ENCODE data around the gene APOO. TPM values are rescaled to one million over a fixed set of nuclear protein-coding genes. Genes with fewer than 3 reads are reported as not detected.

Gene APOO
- total RNA-seq, 1 donor from 2014 or later = 81.0 TPM

- H3K9me3 Mint-ChIP-seq = peaks cover 13% of the 10 kb centered on the region
- Histone ChIP-seq H3K9me3 (ENCODE audit: low read depth) (no peaks in the 10 kb centered on the region), H3K4me1 (peaks cover 4% of the 10 kb centered on the region), H2AFZ (replicated peaks) (no peak overlapping the region), H3K4me2 (no peak overlapping the region), H3K9ac (no peak overlapping the region), H3K27me3 (no peaks in the 10 kb centered on the region), H3K27ac (no peak overlapping the region), H3K4me3 (no peak overlapping the region), H4K20me1 (ENCODE audit: low read depth) (no peaks in the 10 kb centered on the region), H3F3A (ENCODE audit: low read depth) (peaks cover 4% of the 10 kb centered on the region), H3K36me3 (no peaks in the 10 kb centered on the region), H3K79me2 (ENCODE audit: low read depth) (peaks cover 5% of the 10 kb centered on the region)
- H3K4me1 Mint-ChIP-seq = peaks cover 4% of the 10 kb centered on the region
- H3K27ac Mint-ChIP-seq = no peak overlapping the region
- H3K27me3 Mint-ChIP-seq (ENCODE audit: insufficient read depth, low read depth) = peaks cover 3% of the 10 kb centered on the region
- H3K4me3 Mint-ChIP-seq = no peak overlapping the region
- TF ChIP-seq EZH2phosphoT487 (IDR thresholded peaks at IDR 0.05) = no peak
- no peak for TF ChIP-seq CTCF (IDR thresholded peaks at IDR 0.05)
- DNase-seq (ENCODE audit: low spot score) = no peak
- peaks cover 30% of the 10 kb centered on the region for H3K36me3 Mint-ChIP-seq
These were observed 16.8 kb downstream of the APOO start for GRCh38 chrX:23890933-23891332.

- Histone ChIP-seq H3F3A (ENCODE audit: low read depth) (peaks cover 10% of the 10 kb centered on the region), H3K4me3 (no peak overlapping the region), H3K4me1 (peaks cover 17% of the 10 kb centered on the region), H3K27me3 (no peaks in the 10 kb centered on the region), H3K4me2 (no peak overlapping the region), H3K36me3 (no peaks in the 10 kb centered on the region), H2AFZ (replicated peaks) (no peak overlapping the region), H3K79me2 (ENCODE audit: low read depth) (no peaks in the 10 kb centered on the region), H3K9me3 (ENCODE audit: low read depth) (no peaks in the 10 kb centered on the region), H4K20me1 (ENCODE audit: low read depth) (no peaks in the 10 kb centered on the region), H3K9ac (no peak overlapping the region), H3K27ac (no peak overlapping the region)
- no peak for DNase-seq (ENCODE audit: low spot score)
- Mint-ChIP-seq H3K27me3 (ENCODE audit: insufficient read depth, low read depth) (peaks cover 3% of the 10 kb centered on the region), H3K27ac (no peak overlapping the region), H3K36me3 (peaks cover 29% of the 10 kb centered on the region), H3K9me3 (peaks cover 6% of the 10 kb centered on the region), H3K4me1 (peaks cover 11% of the 10 kb centered on the region), H3K4me3 (no peak overlapping the region)
- no peak for TF ChIP-seq EZH2phosphoT487 (IDR thresholded peaks at IDR 0.05)
- no peak for TF ChIP-seq CTCF (IDR thresholded peaks at IDR 0.05)
- no peak for TF ChIP-seq EZH2 (IDR thresholded peaks at IDR 0.05)
These were observed 18.7 kb downstream of the APOO start for GRCh38 chrX:23888887-23889501.

GRCh38 chrX:23887918-23888317 is 19.8 kb downstream of the APOO start:
- H3K4me2 ChIP-seq = no peak overlapping the region
- H3K9ac ChIP-seq = no peak overlapping the region
- H2AFZ ChIP-seq (replicated peaks) = no peak overlapping the region
- H4K20me1 ChIP-seq (ENCODE audit: low read depth) = no peaks in the 10 kb centered on the region
- no peak overlapping the region for H3K4me3 ChIP-seq
- Mint-ChIP-seq H3K27ac (no peak overlapping the region), H3K4me3 (no peak overlapping the region), H3K9me3 (peaks cover 6% of the 10 kb centered on the region), H3K27me3 (ENCODE audit: insufficient read depth, low read depth) (peaks cover 3% of the 10 kb centered on the region), H3K36me3 (peaks cover 29% of the 10 kb centered on the region), H3K4me1 (peaks cover 15% of the 10 kb centered on the region)
- peaks cover 11% of the 10 kb centered on the region for H3F3A ChIP-seq (ENCODE audit: low read depth)
- H3K27ac ChIP-seq = no peak overlapping the region
- H3K27me3 ChIP-seq = no peaks in the 10 kb centered on the region
- no peaks in the 10 kb centered on the region for H3K79me2 ChIP-seq (ENCODE audit: low read depth)
- no peak for DNase-seq (ENCODE audit: low spot score)
- no peak for TF ChIP-seq EZH2phosphoT487 (IDR thresholded peaks at IDR 0.05)
- no peak for TF ChIP-seq CTCF (IDR thresholded peaks at IDR 0.05)
- no peak for TF ChIP-seq EZH2 (IDR thresholded peaks at IDR 0.05)
- no peaks in the 10 kb centered on the region for H3K9me3 ChIP-seq (ENCODE audit: low read depth)
- no peaks in the 10 kb centered on the region for H3K36me3 ChIP-seq
- H3K4me1 ChIP-seq = peaks cover 23% of the 10 kb centered on the region
